Measurements from ENCODE around the gene LANCL2.

GRCh38 chr7:55410667-55411239 lies 45.6 kb downstream of the LANCL2 start:
- TF ChIP-seq CTCF (IDR thresholded peaks at IDR 0.05) = no peak
- TF ChIP-seq ZFX (IDR thresholded peaks at IDR 0.05; ENCODE audit: borderline replicate concordance) = no peak

Measured in 22Rv1 (cell line).